ENCODE data around the gene GAGE12J.

GRCh38 chrX:49286136-49286535 is 35.7 kb upstream of the GAGE12J start:
- TF ChIP-seq, protein P1, sequence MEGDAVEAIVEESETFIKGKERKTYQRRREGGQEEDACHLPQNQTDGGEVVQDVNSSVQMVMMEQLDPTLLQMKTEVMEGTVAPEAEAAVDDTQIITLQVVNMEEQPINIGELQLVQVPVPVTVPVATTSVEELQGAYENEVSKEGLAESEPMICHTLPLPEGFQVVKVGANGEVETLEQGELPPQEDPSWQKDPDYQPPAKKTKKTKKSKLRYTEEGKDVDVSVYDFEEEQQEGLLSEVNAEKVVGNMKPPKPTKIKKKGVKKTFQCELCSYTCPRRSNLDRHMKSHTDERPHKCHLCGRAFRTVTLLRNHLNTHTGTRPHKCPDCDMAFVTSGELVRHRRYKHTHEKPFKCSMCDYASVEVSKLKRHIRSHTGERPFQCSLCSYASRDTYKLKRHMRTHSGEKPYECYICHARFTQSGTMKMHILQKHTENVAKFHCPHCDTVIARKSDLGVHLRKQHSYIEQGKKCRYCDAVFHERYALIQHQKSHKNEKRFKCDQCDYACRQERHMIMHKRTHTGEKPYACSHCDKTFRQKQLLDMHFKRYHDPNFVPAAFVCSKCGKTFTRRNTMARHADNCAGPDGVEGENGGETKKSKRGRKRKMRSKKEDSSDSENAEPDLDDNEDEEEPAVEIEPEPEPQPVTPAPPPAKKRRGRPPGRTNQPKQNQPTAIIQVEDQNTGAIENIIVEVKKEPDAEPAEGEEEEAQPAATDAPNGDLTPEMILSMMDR (IDR thresholded peaks at IDR 0.05; ENCODE audit: low read depth, low read length, missing input control), result no peak
- TF ChIP-seq RAD21 (IDR thresholded peaks at IDR 0.05) (no peak), REST (IDR thresholded peaks at IDR 0.05) (no peak), YY1 (IDR thresholded peaks at IDR 0.05) (no peak), TAF1 (conservative IDR thresholded peaks at IDR 0.05) (no peak)

Measured in liver (tissue), 3 donors.